Measurements from ENCODE around the gene SLC22A31.
"Not testable (repeated sequence)": the region's sequence is repeated elsewhere in the genome, so short reads cannot be mapped to it uniquely, and the experiment has no call there.

SLC22A31 gene

DNA sequence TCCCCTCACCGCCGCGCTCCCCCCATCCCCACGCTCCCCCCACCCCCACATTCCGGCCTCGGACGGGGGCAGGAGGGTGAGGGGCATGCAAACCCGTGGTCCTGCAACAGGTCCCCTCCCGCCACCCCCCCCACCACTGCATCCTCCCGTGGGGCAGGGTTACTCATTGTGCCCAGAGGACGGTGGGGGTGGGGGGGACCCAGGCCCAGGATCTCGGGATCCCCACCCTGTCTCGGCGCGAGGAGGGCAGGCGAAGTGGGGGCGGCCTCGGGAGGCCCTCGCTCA, 8.5 kb downstream of the SLC22A31 start:
- no peak for DNase-seq (ENCODE audit: low read depth, low spot score)
- no peak overlapping the region for H3K9ac ChIP-seq (ENCODE audit: insufficient read length)
- no peaks in the 10 kb centered on the region for H3K36me3 ChIP-seq (ENCODE audit: insufficient read depth, low read length)
- no peaks in the 10 kb centered on the region for H3K9me3 ChIP-seq (ENCODE audit: low read depth, low read length)
- no peak for TF ChIP-seq FOXP2 (optimal IDR thresholded peaks at IDR 0.05; ENCODE audit: control extremely low read depth, extremely low read length, insufficient read depth)
- no peak for TF ChIP-seq EZH2 (IDR thresholded peaks at IDR 0.05)
- no peak for TF ChIP-seq POLR2AphosphoS5 (IDR thresholded peaks at IDR 0.05; ENCODE audit: borderline replicate concordance, low read depth, low read length)
- peak overlapping the region; percentile 59; the same call in 1 of the 2 replicates for H3K4me3 ChIP-seq
- H3K27ac ChIP-seq, result no peak overlapping the region

DNA sequence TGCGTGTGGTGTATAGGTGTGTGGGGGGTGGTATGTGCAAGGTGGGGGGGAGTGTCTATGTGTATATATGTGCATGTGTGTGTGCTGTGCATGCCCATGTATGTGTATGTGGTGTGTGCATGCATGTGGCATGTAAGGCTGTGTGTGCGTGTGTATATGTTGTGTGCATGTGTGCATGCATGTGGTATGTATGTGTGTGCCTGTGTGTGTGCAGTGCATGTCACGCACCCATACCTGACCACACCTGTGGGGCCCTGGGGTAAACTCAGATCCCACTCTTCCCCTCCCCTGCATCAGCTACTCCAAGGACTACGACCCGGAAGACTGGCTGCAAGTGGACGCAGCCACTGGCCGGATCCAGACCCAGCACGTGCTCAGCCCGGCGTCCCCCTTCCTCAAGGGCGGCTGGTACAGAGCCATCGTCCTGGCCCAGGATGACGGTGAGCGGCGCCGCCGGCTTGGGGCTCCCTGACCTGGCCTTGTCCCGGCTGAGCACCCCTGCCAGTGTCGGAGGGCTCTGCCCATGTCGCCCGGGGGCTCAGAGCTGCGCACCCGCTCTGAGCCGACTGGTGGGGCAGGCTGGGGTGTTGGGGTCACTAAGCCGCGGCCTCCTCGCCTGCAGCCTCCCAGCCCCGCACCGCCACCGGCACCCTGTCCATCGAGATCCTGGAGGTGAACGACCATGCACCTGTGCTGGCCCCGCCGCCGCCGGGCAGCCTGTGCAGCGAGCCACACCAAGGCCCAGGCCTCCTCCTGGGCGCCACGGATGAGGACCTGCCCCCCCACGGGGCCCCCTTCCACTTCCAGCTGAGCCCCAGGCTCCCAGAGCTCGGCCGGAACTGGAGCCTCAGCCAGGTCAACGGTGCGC, 9.1 kb downstream of the SLC22A31 start:
- TF ChIP-seq POLR2AphosphoS5 (IDR thresholded peaks at IDR 0.05; ENCODE audit: borderline replicate concordance, low read depth, low read length), result no peak
- TF ChIP-seq FOXP2 (optimal IDR thresholded peaks at IDR 0.05; ENCODE audit: control extremely low read depth, extremely low read length, insufficient read depth), result no peak
- no peak for TF ChIP-seq EZH2 (IDR thresholded peaks at IDR 0.05)
- Histone ChIP-seq H3K9me3 (ENCODE audit: low read depth, low read length) (no peaks in the 10 kb centered on the region), H3K36me3 (ENCODE audit: insufficient read depth, low read length) (no peaks in the 10 kb centered on the region), H3K27ac (no peak overlapping the region), H3K4me3 (no peak overlapping the region), H3K9ac (ENCODE audit: insufficient read length) (no peak overlapping the region)
- DNase-seq (ENCODE audit: low read depth, low spot score), result no peak

DNA sequence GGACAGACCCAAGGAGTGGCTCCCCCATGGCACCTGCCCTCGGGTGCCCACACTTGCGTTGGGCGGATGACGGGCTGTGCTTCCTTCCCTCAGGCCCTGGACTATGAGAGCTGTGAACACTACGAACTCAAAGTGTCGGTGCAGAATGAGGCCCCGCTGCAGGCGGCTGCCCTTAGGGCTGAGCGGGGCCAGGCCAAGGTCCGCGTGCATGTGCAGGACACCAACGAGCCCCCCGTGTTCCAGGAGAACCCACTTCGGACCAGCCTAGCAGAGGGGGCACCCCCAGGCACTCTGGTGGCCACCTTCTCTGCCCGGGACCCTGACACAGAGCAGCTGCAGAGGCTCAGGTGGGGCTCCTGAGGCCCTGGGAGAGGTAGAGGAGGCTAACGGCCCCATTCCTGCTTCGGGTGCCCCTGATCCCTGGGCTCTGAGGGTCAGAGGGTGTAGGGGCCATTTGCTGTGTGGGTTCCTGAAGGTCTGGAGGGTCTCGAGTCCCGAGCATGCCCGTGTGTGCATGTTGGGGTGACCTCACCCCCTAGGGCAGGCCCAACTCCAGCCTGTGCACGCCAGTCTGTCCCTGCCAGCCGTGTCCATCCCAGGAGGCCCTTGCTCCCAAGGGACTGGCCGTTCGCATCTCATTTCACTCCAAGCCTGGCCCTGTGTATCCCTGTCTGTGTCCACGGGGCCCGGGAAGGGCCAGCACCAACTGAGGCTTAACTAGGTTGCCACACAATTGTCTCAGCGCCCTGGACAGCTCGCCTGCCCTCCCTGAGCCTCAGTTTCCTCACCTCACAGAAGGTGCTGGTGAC, 10.0 kb downstream of the SLC22A31 start:
- no peak overlapping the region for H3K27ac ChIP-seq

DNA sequence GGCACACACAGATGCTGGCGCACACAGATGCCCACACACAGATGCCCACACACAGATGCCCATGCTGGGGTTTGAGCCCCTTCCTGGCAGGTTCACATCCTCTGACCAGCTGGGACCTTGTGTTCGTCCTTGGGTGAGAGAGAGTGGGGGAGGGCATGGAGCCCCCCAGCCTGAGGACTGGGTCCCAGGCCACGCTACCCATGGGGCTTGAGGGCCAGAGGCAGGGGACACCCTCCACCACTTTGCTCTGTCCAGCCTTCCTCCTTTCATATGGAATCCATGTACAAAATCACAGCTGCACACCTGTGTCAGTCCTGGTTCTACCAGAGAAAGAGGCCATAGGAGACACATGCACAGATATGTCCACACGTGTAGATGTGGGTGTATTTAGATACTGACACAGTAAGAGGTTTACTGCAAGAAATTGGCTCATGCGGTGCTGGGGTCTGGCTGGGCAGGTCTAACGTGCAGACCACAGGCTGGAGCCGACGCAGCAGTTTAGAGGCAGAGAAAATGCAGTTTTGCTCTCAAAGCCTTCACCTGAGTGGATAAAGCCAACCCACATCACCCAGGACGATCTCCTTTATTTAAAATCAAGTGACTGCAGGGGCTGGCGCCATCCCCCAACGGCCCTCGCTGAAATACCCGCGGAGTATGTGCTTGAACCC, 10.8 kb downstream of the SLC22A31 start:
- H3K9me3 ChIP-seq (ENCODE audit: low read depth, low read length), result no peaks in the 10 kb centered on the region
- DNase-seq (ENCODE audit: low read depth, low spot score), result no peak
- H3K9ac ChIP-seq (ENCODE audit: insufficient read length), result no peak overlapping the region
- no peaks in the 10 kb centered on the region for H3K36me3 ChIP-seq (ENCODE audit: insufficient read depth, low read length)
- no peak overlapping the region for H3K4me3 ChIP-seq
- TF ChIP-seq FOXP2 (optimal IDR thresholded peaks at IDR 0.05; ENCODE audit: control extremely low read depth, extremely low read length, insufficient read depth), result no peak
- TF ChIP-seq POLR2AphosphoS5 (IDR thresholded peaks at IDR 0.05; ENCODE audit: borderline replicate concordance, low read depth, low read length), result no peak
- TF ChIP-seq EZH2 (IDR thresholded peaks at IDR 0.05), result no peak
- H3K27ac ChIP-seq, result no peak overlapping the region

More for the DNA sequence above, 10.0 kb downstream of the SLC22A31 start:
- Histone ChIP-seq H3K9me3 (ENCODE audit: low read depth, low read length) (no peaks in the 10 kb centered on the region), H3K9ac (ENCODE audit: insufficient read length) (no peak overlapping the region), H3K36me3 (ENCODE audit: insufficient read depth, low read length) (no peaks in the 10 kb centered on the region), H3K4me3 (no peak overlapping the region)
- no peak for TF ChIP-seq FOXP2 (optimal IDR thresholded peaks at IDR 0.05; ENCODE audit: control extremely low read depth, extremely low read length, insufficient read depth)
- TF ChIP-seq POLR2AphosphoS5 (IDR thresholded peaks at IDR 0.05; ENCODE audit: borderline replicate concordance, low read depth, low read length), result no peak
- no peak for TF ChIP-seq EZH2 (IDR thresholded peaks at IDR 0.05)
- DNase-seq (ENCODE audit: low read depth, low spot score), result no peak

DNA sequence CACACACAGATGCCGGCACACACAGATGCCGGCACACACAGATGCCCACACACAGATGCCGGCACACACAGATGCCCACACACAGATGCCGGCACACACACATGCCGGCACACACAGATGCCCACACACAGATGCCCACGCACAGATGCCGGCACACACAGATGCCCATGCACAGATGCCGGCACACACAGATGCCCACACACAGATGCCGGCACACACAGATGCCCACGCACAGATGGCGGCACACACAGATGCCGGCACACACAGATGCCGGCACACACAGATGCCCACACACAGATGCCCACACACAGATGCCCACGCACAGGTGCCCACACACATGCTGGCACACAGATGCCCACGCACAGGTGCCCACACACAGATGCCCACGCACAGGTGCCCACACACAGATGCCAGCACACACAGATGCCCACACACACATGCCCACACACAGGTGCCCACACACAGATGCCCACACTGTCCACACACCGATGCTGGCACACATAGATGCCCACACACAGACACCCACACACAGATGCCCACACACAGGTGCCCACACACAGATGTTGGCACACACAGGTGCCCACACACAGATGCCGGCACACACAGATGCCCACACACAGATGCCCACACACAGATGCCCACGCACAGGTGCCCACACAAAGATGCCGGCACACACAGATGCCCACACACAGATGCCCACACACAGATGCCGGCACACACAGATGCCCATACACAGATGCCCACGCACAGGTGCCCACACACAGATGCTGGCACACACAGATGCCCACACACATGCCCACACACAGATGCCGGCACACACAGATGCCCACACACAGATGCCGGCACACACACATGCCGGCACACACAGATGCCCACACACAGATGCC, 11.6 kb downstream of the SLC22A31 start:
- not testable (repeated sequence) for H3K9me3 ChIP-seq (ENCODE audit: low read depth, low read length); H3K4me3 ChIP-seq; H3K36me3 ChIP-seq (ENCODE audit: insufficient read depth, low read length); DNase-seq (ENCODE audit: low read depth, low spot score); H3K27ac ChIP-seq; H3K9ac ChIP-seq (ENCODE audit: insufficient read length)

DNA sequence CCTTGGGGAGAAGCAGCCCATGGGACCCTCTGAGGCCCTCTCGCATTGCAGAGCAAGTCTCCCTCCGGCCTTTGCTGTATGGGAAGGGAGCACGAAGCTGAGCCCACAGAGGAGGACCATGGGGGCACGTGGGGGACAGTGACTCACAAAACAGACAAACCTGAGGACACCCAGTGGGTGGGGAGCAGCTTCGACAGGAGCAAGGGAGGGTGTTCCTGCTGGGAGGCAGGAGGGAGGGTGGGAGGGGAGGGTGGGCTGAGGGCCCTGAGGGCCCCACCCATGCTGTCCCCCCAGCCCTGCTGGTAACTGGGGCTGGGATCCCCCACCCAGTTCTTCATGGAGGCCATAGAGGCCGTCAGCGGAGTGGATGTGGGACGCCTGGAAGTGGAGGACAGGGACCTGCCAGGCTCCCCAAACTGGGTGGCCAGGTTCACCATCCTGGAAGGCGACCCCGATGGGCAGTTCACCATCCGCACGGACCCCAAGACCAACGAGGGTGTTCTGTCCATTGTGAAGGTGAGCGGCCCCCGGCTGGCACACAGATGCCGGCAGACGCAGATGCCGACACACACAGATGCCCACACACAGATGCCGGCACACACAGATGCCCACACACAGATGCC, 12.5 kb downstream of the SLC22A31 start:
- DNase-seq (ENCODE audit: low read depth, low spot score), result no peak
- TF ChIP-seq POLR2AphosphoS5 (IDR thresholded peaks at IDR 0.05; ENCODE audit: borderline replicate concordance, low read depth, low read length) (no peak), EZH2 (IDR thresholded peaks at IDR 0.05) (no peak), FOXP2 (optimal IDR thresholded peaks at IDR 0.05; ENCODE audit: control extremely low read depth, extremely low read length, insufficient read depth) (no peak)
- H3K4me3 ChIP-seq, result no peak overlapping the region
- no peaks in the 10 kb centered on the region for H3K9me3 ChIP-seq (ENCODE audit: low read depth, low read length)
- H3K27ac ChIP-seq, result no peak overlapping the region
- no peak overlapping the region for H3K9ac ChIP-seq (ENCODE audit: insufficient read length)
- no peaks in the 10 kb centered on the region for H3K36me3 ChIP-seq (ENCODE audit: insufficient read depth, low read length)

DNA sequence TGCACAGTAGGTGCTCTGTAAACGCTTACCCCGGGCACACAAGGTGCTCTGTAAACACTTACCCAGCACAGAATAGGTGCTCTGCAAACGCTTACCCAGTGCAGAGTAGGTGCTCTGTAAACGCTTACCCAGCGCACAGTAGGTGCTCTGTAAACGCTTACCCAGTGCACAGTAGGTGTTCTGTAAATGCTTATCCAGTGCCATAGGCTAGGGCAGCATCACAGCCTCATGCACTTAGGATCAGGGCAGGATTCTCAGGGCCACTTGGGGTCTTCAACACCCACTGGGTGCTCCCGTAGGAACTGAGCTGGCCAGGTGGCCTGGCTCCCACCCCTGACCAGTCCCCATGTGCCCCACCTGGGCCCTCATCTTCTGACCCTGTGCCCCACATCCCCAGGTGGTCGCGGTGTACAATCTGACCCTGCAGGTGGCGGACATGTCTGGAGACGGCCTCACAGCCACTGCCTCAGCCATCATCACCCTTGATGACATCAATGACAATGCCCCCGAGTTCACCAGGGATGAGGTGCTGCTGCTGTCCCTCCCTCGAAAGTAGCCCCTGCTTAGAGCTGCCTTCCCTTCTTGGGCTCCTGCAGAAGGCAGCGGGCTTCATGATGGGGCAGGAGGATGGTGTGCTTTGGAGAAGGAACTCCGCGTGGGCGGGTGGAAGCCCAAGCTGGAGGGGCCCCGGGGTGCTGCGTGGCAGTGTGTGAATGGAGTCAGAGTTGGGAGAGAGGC, 13.1 kb downstream of the SLC22A31 start:
- Histone ChIP-seq H3K36me3 (ENCODE audit: insufficient read depth, low read length) (no peaks in the 10 kb centered on the region), H3K9me3 (ENCODE audit: low read depth, low read length) (no peaks in the 10 kb centered on the region), H3K4me3 (no peak overlapping the region), H3K27ac (no peak overlapping the region), H3K9ac (ENCODE audit: insufficient read length) (no peak overlapping the region)
- no peak for TF ChIP-seq EZH2 (IDR thresholded peaks at IDR 0.05)
- no peak for TF ChIP-seq POLR2AphosphoS5 (IDR thresholded peaks at IDR 0.05; ENCODE audit: borderline replicate concordance, low read depth, low read length)
- TF ChIP-seq FOXP2 (optimal IDR thresholded peaks at IDR 0.05; ENCODE audit: control extremely low read depth, extremely low read length, insufficient read depth), result no peak
- DNase-seq (ENCODE audit: low read depth, low spot score), result no peak

DNA sequence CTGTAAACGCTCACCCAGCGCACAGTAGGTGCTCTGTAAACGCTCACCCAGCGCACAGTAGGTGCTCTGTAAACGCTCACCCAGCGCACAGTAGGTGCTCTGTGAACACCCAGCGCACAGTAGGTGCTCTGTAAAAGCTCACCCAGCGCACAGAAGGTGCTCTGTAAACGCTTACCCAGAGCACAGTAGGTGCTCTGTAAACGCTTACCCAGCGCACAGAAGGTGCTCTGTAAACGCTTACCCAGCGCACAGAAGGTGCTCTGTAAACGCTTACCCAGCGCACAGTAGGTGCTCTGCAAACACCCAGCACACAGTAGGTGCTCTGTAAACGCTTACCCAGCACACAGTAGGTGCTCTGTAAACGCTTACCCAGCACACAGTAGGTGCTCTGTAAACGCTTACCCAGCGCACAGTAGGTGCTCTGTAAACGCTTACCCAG, 13.7 kb downstream of the SLC22A31 start:
- H3K36me3 ChIP-seq (ENCODE audit: insufficient read depth, low read length); H3K27ac ChIP-seq; DNase-seq (ENCODE audit: low read depth, low spot score); H3K9me3 ChIP-seq (ENCODE audit: low read depth, low read length); H3K9ac ChIP-seq (ENCODE audit: insufficient read length); H3K4me3 ChIP-seq: not testable (repeated sequence)

DNA sequence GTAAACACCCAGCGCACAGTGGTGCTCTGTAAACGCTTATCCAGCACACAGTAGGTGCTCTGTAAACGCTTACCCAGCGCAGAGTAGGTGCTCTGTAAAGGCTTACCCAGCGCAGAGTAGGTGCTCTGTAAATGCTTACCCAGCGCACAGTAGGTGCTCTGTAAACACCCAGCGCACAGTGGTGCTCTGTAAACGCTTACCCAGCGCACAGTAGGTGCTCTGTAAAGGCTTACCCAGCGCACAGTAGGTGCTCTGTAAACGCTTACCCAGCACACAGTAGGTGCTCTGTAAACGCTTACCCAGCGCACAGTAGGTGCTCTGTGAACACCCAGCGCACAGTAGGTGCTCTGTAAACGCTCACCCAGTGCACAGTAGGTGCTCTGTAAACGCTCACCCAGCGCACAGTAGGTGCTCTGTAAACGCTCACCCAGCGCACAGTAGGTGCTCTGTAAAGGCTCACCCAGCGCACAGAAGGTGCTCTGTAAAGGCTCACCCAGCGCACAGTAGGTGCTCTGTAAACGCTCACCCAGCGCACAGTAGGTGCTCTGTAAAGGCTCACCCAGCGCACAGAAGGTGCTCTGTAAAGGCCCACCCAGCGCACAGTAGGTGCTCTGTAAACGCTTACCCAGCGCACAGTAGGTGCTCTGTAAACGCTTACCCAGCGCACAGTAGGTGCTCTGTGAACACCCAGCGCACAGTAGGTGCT, 14.3 kb downstream of the SLC22A31 start:
- H3K9ac ChIP-seq (ENCODE audit: insufficient read length), result not testable (repeated sequence)

More for the DNA sequence above, 14.3 kb downstream of the SLC22A31 start:
- not testable (repeated sequence) for H3K27ac ChIP-seq; DNase-seq (ENCODE audit: low read depth, low spot score); H3K36me3 ChIP-seq (ENCODE audit: insufficient read depth, low read length); H3K4me3 ChIP-seq; H3K9me3 ChIP-seq (ENCODE audit: low read depth, low read length)

All from SK-N-MC (cell line).